Endothelial cell of umbilical vein (primary cell): Measurements from ENCODE around the gene TOX2. TPM values are rescaled to one million over a fixed set of nuclear protein-coding genes. Genes with fewer than 3 reads are reported as not detected.

Source experiments
- BruUV-seq: library from RNA; stranded (reverse); fragments of 400-500 nt; replicated peaks from 2 replicates; lab custom pipeline; 2021; lab: Mats Ljungman, UMichigan
- CTCF ChIA-PET: fragments of 300-600, 350-600 bp; sonication (Branson Sonifier 250); formaldehyde crosslinking; loops from one replicate; lab custom pipeline; 2021; ENCODE audit warnings: antibody characterized with exemption, inconsistent platforms; lab: Charles Lee
- POLR2A ChIA-PET: fragments of 300-600, 350-600 bp; sonication (Branson Sonifier 250); formaldehyde crosslinking; loops from one replicate; lab custom pipeline; 2021; ENCODE audit warnings: antibody characterized with exemption, inconsistent platforms; lab: Charles Lee
- DNase-seq: peaks from one replicate; pipeline ENCODE4 v3.0.0-alpha.2; 2011; ENCODE audit warnings: low read depth, low spot score
- FAIRE-seq: peaks from 2 replicates; lab custom pipeline; 2011; peaks lifted over from hg19 to GRCh38; lab: Jason Lieb, UNC
- H2AFZ ChIP-seq: 2 replicates; pipeline ENCODE4 v1.6.0; 2012; ENCODE audit warnings: low read depth, low read length, control low read depth, inconsistent platforms
- H3K27ac ChIP-seq: 2 replicates; pipeline ENCODE4 v1.5.1; 2011; ENCODE audit warnings: low read depth, mild to moderate bottlenecking, control low read depth, low read length, moderate library complexity; ENCODE audit not compliant: insufficient read depth
- H3K27me3 ChIP-seq, 2 experiments: 2 replicates each; pipeline versions ENCODE4 v1.6.0 to v1.6.1; 2011; ENCODE audit warnings: low read length in 2 of 2, mixed read lengths in 1 of 2; ENCODE audit not compliant: control insufficient read depth in 2 of 2, insufficient read depth in 2 of 2
- H3K36me3 ChIP-seq, 2 experiments: 2 replicates in 1 of 2; 3 replicates in 1 of 2; pipeline ENCODE4 v1.5.1; 2011; ENCODE audit warnings: low read length in 2 of 2, mild to moderate bottlenecking in 1 of 2, moderate library complexity in 1 of 2; ENCODE audit not compliant: control insufficient read depth in 2 of 2, insufficient read depth in 2 of 2; ENCODE audit errors: extremely low read depth in 1 of 2
- H3K4me1 ChIP-seq: 3 replicates; pipeline ENCODE4 v1.5.1; 2011; ENCODE audit warnings: mild to moderate bottlenecking, low read length; ENCODE audit not compliant: control insufficient read depth, insufficient read depth; ENCODE audit errors: extremely low read depth
- H3K4me2 ChIP-seq: 2 replicates; pipeline ENCODE4 v1.6.1; 2011; ENCODE audit warnings: low read length, control low read depth, mixed read lengths; ENCODE audit not compliant: insufficient read depth
- H3K4me3 ChIP-seq, 3 experiments: fragments of 200-600 bp in 1 of 3; sonication (generic), shearing (Covaris generic) in 1 of 3; replicated peaks in 1 of 3; 2 replicates each; pipeline ENCODE4 v1.5.1; 2011 to 2016; ENCODE audit warnings: control low read depth in 3 of 3, low read length in 3 of 3, mild to moderate bottlenecking in 2 of 3, inconsistent platforms in 1 of 3, low read depth in 1 of 3, moderate library complexity in 1 of 3; ENCODE audit not compliant: insufficient read depth in 1 of 3
- H3K79me2 ChIP-seq: 2 replicates; pipeline ENCODE4 v1.6.0; 2012; ENCODE audit warnings: low read length, inconsistent platforms; ENCODE audit not compliant: control insufficient read depth, insufficient read depth
- H3K9ac ChIP-seq: replicated peaks from 2 replicates; pipeline ENCODE3; 2011; ENCODE audit warnings: low read length, control low read depth; ENCODE audit not compliant: insufficient read depth; ENCODE audit errors: extremely low read depth
- H3K9me1 ChIP-seq: replicated peaks from 3 replicates; pipeline ENCODE4 v1.6.0; 2011; ENCODE audit warnings: mild to moderate bottlenecking, low read length; ENCODE audit not compliant: control insufficient read depth, insufficient read depth; ENCODE audit errors: extremely low read depth
- H3K9me3 ChIP-seq: replicated peaks from 2 replicates; pipeline ENCODE4 v1.5.1; 2012; ENCODE audit warnings: low read length, inconsistent platforms; ENCODE audit not compliant: control insufficient read depth, insufficient read depth
- H4K20me1 ChIP-seq: replicated peaks from 2 replicates; pipeline ENCODE3; 2011; ENCODE audit warnings: mild to moderate bottlenecking, low read length; ENCODE audit not compliant: control insufficient read depth, insufficient read depth; ENCODE audit errors: extremely low read depth
- CTCF ChIP-seq, 2 donors: IDR thresholded peaks; 1 replicate in 1 of 2; 2 replicates in 1 of 2; pipeline ENCODE4 v1.5.1; 2011; ENCODE audit warnings: low read length in 2 of 2, mild to moderate bottlenecking in 2 of 2, moderate library complexity in 2 of 2, control low read depth in 1 of 2, inconsistent platforms in 1 of 2, low read depth in 1 of 2; ENCODE audit not compliant: insufficient read depth in 1 of 2; ENCODE audit errors: extremely low read depth in 1 of 2
- EZH2 ChIP-seq: IDR thresholded peaks from 2 replicates; pipeline ENCODE4 v1.6.1; 2012; ENCODE audit warnings: borderline replicate concordance, low read depth, mild to moderate bottlenecking, moderate library complexity, low read length, inconsistent platforms; ENCODE audit not compliant: severe bottlenecking
- FOS ChIP-seq: IDR thresholded peaks from 2 replicates; pipeline ENCODE4 v1.6.1; 2011; ENCODE audit warnings: mild to moderate bottlenecking, low read length, moderate library complexity, borderline replicate concordance; ENCODE audit not compliant: insufficient read depth
- GATA2 ChIP-seq: IDR thresholded peaks from 2 replicates; pipeline ENCODE4 v1.7.0; 2011; ENCODE audit warnings: low read depth, mild to moderate bottlenecking, moderate library complexity, mixed read lengths, low read length; ENCODE audit not compliant: insufficient read length, insufficient read depth
- JUN ChIP-seq: IDR thresholded peaks from 2 replicates; pipeline ENCODE4 v1.6.1; 2011; ENCODE audit warnings: borderline replicate concordance, low read depth; ENCODE audit not compliant: insufficient read length, insufficient read depth
- MAX ChIP-seq: IDR thresholded peaks from 2 replicates; pipeline ENCODE4 v1.6.1; 2011; ENCODE audit not compliant: insufficient read depth, insufficient read length
- MYC ChIP-seq: IDR thresholded peaks from one replicate; pipeline ENCODE4 v1.6.1; 2011; ENCODE audit warnings: mild to moderate bottlenecking, low read depth, low read length
- POLR2A ChIP-seq: IDR thresholded peaks from 2 replicates; pipeline ENCODE4 v1.6.1; 2012; ENCODE audit warnings: low read depth, mild to moderate bottlenecking, control low read depth, low read length
- POLR2AphosphoS5 ChIP-seq: IDR thresholded peaks from 2 replicates; pipeline ENCODE4 v1.6.1; 2012; ENCODE audit warnings: low read depth, mild to moderate bottlenecking, control low read depth, low read length, moderate library complexity; ENCODE audit not compliant: insufficient read depth
- dilution Hi-C: fragments of 300-500 bp; cut with MboI; formaldehyde crosslinking; loops from one replicate; pipeline ENCODE4 v1.15.0; 2019; ENCODE audit warnings: low sequenced_read_pairs; ENCODE audit not compliant: extremely low pct_ligation_motif_present
- intact Hi-C: fragments of 100-400 bp; cut with micrococcal nuclease; formaldehyde crosslinking; loops from one replicate; pipeline ENCODE4 v1.10.0; 2022
- polyA plus RNA-seq, 4 experiments: library from polyadenylated mRNA; depleted of rRNA in 3 of 4; stranded (reverse) in 3 of 4; unstranded in 1 of 4; fragments of >200 nt; gene quantifications; 2 replicates each; pipeline versions ENCODE4 v1.2.1 to v1.2.3, GENCODE V29; 2011 to 2012; ENCODE audit warnings: missing spikeins in 1 of 4
- total RNA-seq: library from RNA; stranded (reverse); gene quantifications from 2 replicates; pipeline ENCODE4 v1.2.3, GENCODE V29; 2021

Gene TOX2
- total and polyA plus RNA-seq, 2 donors (not counting 3 experiments of a cell fraction or from before 2014, with no cell fraction given): 7.0 to 18.6 TPM

GRCh38 chr20:44028003-44028730, 113.5 kb downstream of the TOX2 start:
- TF ChIP-seq JUN (no peak), POLR2A (no peak), EZH2 (no peak), GATA2 (no peak), POLR2AphosphoS5 (no peak), FOS (no peak), CTCF (IDR thresholded peaks at IDR 0.05; ENCODE audit: extremely low read depth in 1 of 2, insufficient read depth in 1 of 2, low read depth in 1 of 2, low read length in 2 of 2) (no peak), MAX (no peak), MYC (no peak)
- H3K36me3 ChIP-seq: no peaks in the 10 kb centered on the region
- H3K4me1 ChIP-seq: no peaks in the 10 kb centered on the region
- ChIA-PET POLR2A (no interaction called here), CTCF (interaction anchor here (0.6 to 2.0 kb wide), 3 partner anchors 117 to 321 kb away, joined by 3 to 5 read pairs (median 3); no protein-coding TSS in a partner anchor)
- FAIRE-seq: no peak
- H3K27ac ChIP-seq: no peak overlapping the region
- no peak overlapping the region for H3K4me2 ChIP-seq
- no peak overlapping the region for H3K9ac ChIP-seq
- H2AFZ ChIP-seq: no peak overlapping the region
- dilution Hi-C loops: no loop called here
- DNase-seq: no peak
- no peaks in the 10 kb centered on the region for H3K9me1 ChIP-seq
- BruUV-seq: no TSS peak
- no peaks in the 10 kb centered on the region for H3K79me2 ChIP-seq
- no peaks in the 10 kb centered on the region for H3K9me3 ChIP-seq
- intact Hi-C loops: no loop called here
- no peaks in the 10 kb centered on the region for H4K20me1 ChIP-seq
- H3K4me3 ChIP-seq: no peak overlapping the region
- peaks cover 0 to 1% of the 10 kb centered on the region in 2 experiments for H3K27me3 ChIP-seq
